ENCODE results near the gene EEF1AKMT1.

EEF1AKMT1 gene

DNA sequence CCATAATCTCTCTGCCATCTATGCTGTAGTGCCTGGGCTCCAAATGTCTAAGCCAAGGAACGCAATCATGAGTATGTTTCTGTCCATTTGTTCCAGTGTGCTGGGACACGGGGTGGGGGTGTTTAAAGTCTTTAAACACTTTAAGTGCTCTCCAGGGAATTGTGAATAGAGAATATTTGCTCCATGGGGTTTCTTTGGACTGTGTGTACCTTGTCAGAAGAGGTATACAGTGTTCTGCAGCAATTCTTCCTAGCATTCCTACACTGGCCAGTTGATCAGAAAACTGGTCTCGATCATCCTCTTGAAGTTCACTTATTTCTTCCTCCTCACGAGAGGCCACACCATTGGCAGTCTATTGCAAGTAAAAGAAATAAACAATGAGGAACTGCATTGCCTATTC is 35.1 kb upstream of the EEF1AKMT1 start:
- TF ChIP-seq Cebpa-rat (IDR thresholded peaks at IDR 0.05), result no peak
- H3K4me3 ChIP-seq, result no peak overlapping the region
- no peak overlapping the region for H3K9ac ChIP-seq
- H3K4me2 ChIP-seq, result no peak overlapping the region
- H3K4me1 ChIP-seq, result no peaks in the 10 kb centered on the region
- peaks cover 75 to 100% (median 89%) of the 10 kb centered on the region in 11 experiments for H3K36me3 ChIP-seq
- H4K20me1 ChIP-seq, result peaks cover 0 to 12% (median 0%) of the 10 kb centered on the region in 11 experiments; a peak in 4 of 22 replicates
- H3K9me3 ChIP-seq (replicated peaks in 1 of 11), result 0 out of 22 replicates have a peak, but pooled peaks cover 0 to 4% (median 0%) of the 10 kb centered on the region in 11 experiments
- H3K27me3 ChIP-seq, result no peaks in the 10 kb centered on the region
- H3K27ac ChIP-seq, result no peak overlapping the region

DNA sequence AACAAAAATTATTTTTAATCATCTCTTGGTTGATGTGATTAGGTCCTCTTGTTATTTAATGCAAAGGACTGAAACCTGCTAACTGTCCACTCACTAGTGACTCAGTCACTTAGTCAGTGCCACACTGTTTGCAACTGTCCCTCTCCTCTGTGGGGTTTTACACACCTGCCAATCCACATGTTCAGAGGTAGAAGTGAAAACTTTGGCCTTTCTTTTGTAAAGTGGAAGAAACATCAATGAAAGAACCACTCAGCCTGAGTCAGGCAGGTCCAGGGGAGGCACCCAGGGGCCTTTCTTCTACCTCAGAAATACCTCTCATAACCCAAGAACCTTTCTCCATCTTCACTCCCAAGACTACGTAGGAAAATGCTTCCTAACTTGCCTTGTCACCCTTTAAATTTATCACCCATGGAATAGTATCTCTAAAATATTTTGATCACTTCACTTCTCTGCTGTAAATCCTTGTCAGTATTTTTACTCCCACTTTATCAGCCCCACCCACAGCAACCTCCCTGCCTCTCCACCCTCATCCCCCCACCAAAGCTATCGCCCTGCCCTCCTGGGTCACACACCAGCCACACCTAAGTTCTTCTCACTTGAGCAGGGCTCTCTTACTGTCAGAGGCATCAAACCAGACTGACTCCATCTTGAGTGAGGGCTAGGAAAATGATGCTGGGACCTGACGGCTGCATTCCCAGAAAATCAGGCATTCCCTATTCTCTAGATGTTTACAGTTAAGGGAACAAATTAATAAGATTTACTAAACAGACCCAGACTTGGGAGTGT is 29.6 kb upstream of the EEF1AKMT1 start:
- no peak overlapping the region for H3K4me3 ChIP-seq
- peaks cover 50 to 88% (median 69%) of the 10 kb centered on the region in 11 experiments for H3K36me3 ChIP-seq
- peaks cover 0 to 11% (median 0%) of the 10 kb centered on the region in 11 experiments; a peak in 5 of 22 replicates for H4K20me1 ChIP-seq
- no peak overlapping the region for H3K9ac ChIP-seq
- no peaks in the 10 kb centered on the region for H3K27me3 ChIP-seq
- no peak overlapping the region for H3K27ac ChIP-seq
- no peak overlapping the region for H3K4me2 ChIP-seq
- H3K9me3 ChIP-seq (replicated peaks in 1 of 11), result no peaks in the 10 kb centered on the region
- TF ChIP-seq Cebpa-rat (IDR thresholded peaks at IDR 0.05), result no peak
- H3K4me1 ChIP-seq, result peaks cover 11 to 18% (median 14%) of the 10 kb centered on the region in 10 experiments

DNA sequence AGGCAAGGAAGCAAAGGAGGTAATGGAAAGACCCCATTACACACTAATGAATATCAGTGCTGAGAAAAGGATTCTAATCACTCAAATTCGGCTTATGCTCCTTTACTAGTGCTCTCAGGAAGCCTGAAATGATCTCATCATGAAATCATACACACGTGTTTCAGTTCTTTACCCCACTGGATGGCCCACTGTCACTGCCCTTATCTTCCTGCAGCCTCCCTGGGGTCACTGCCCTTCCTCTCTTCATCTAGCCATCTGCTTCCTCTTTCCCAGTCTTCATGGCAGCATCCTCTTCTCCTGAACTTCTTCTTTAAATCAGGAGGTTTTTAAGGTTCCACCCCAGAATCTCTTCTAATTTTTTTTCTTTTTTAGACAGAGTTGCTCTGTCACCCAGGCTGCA is 27.9 kb upstream of the EEF1AKMT1 start:
- TF ChIP-seq Cebpa-rat (IDR thresholded peaks at IDR 0.05), result no peak
- H3K27ac ChIP-seq, result peak overlapping the region in 8 of 11 experiments; percentile 16 to 66 (median 38); a peak in 14 of 22 replicates
- no peak overlapping the region for H3K9ac ChIP-seq
- H3K36me3 ChIP-seq, result peaks cover 38 to 88% (median 64%) of the 10 kb centered on the region in 11 experiments
- peak overlapping the region; percentile 39 to 72 (median 63) for H3K4me2 ChIP-seq
- no peaks in the 10 kb centered on the region for H3K9me3 ChIP-seq (replicated peaks in 1 of 11)
- peaks cover 25 to 35% (median 29%) of the 10 kb centered on the region in 10 experiments for H3K4me1 ChIP-seq
- no peaks in the 10 kb centered on the region for H3K27me3 ChIP-seq
- no peak overlapping the region for H3K4me3 ChIP-seq
- peaks cover 0 to 11% (median 0%) of the 10 kb centered on the region in 11 experiments; a peak in 5 of 22 replicates for H4K20me1 ChIP-seq

DNA sequence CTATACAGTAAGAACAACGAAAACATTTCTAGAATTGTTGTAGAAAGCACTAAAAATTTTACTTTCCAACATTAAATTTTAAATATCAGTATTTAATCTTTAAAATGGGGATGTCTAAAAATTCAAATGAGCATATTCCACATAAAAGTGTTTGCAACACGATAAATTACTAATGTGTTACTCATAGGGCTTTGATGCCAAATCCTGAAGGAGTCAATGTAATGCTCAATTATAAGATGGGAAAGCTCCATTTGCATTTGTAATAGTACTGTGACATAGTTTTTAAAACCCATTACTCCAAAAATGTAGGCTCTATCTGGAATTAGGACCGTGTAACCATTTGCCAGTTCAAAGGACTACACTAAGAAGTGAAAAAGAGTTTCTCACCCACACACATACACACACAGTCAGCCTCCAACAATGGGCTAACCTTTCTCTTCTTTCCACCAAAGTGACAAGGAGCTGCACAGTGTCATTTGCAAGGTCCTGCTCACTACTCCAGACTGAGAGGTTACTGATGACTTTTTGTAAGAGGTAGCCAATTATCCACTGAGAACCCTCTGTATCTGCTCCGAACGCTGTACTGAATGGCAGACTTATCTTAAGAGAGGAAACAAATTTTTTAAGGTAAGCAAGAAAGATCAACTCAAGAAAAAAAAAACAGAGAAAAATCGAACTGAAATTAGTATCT is 26.1 kb upstream of the EEF1AKMT1 start:
- Histone ChIP-seq H3K4me2 (no peak overlapping the region), H4K20me1 (peaks cover 0 to 11% (median 0%) of the 10 kb centered on the region in 11 experiments; a peak in 5 of 22 replicates), H3K27ac (no peak overlapping the region), H3K4me1 (peaks cover 27 to 46% (median 34%) of the 10 kb centered on the region in 10 experiments), H3K9ac (no peak overlapping the region), H3K36me3 (peaks cover 35 to 87% (median 60%) of the 10 kb centered on the region in 11 experiments), H3K4me3 (no peak overlapping the region), H3K27me3 (no peaks in the 10 kb centered on the region), H3K9me3 (replicated peaks in 1 of 11) (no peaks in the 10 kb centered on the region)
- no peak for TF ChIP-seq Cebpa-rat (IDR thresholded peaks at IDR 0.05)

DNA sequence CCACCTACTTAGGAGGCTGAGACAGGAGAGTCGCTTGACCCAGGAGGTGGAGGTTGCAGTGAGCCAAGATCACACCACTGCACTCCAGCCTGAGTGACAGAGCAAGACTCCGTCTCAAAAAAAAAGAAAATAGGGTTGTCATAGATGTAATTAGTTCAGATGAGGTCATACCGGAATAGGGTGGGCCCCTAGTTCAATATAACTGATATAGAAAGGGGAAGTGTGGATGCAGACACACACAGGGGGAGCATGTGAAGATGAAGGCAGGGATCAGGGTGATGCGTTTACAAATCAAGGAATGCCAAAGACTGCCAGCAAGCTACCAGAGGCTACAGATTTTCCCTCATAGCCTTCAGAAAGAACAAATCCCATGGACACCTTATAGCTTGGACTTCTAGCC is 24.3 kb upstream of the EEF1AKMT1 start:
- no peaks in the 10 kb centered on the region for H3K9me3 ChIP-seq (replicated peaks in 1 of 11)
- peaks cover 0 to 3% (median 0%) of the 10 kb centered on the region in 11 experiments; a peak in 3 of 22 replicates for H4K20me1 ChIP-seq
- peak overlapping the region in 9 of 11 experiments; percentile 3 to 78 (median 65); a peak in 10 of 22 replicates for H3K4me2 ChIP-seq
- H3K9ac ChIP-seq, result no peak overlapping the region
- H3K4me1 ChIP-seq, result peaks cover 27 to 46% (median 34%) of the 10 kb centered on the region in 10 experiments
- no peak overlapping the region; a peak in 1 of 22 replicates for H3K27ac ChIP-seq
- no peaks in the 10 kb centered on the region for H3K27me3 ChIP-seq
- no peak for TF ChIP-seq Cebpa-rat (IDR thresholded peaks at IDR 0.05)
- peaks cover 49 to 87% (median 73%) of the 10 kb centered on the region in 11 experiments for H3K36me3 ChIP-seq
- no peak overlapping the region for H3K4me3 ChIP-seq

DNA sequence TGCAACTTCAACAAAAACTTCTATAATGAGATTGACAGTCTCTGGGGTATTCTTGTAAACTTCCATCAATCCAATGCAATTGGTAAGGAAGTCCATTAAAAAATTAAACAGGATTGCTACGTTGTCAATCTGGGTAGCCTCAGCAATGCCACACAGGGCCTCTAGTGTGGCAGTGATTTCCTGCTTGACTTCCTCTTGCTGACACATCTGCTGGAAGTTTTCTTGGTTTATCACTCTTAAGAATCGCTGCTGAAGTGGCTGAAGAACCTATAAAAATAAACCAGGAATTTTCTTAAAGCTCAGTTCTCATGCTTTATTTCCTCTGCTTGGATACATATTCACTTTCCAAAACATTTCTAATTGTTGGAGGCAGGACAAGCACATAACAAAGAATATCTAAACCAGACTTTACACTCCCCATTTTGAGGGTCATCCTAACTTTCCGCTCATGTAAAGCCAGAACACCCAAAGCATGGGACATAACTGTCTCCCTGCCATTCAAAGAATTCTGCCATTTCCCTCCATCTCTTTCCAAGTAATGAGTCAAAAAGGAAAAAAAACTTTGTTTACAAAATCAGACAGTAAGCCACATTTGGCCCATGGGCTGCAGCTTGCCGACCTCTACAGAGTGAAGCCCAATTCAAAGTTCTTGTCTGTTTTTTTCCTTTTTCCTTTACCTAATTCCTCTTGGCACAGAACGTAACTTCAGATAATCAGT is 23.2 kb upstream of the EEF1AKMT1 start:
- no peaks in the 10 kb centered on the region for H3K9me3 ChIP-seq (replicated peaks in 1 of 11)
- peak overlapping the region in 8 of 11 experiments; percentile 18 to 50 (median 32); a peak in 15 of 22 replicates for H3K27ac ChIP-seq
- H3K4me2 ChIP-seq, result peak overlapping the region; percentile 39 to 78 (median 58)
- H4K20me1 ChIP-seq, result peaks cover 0 to under 1% (median 0%) of the 10 kb centered on the region in 11 experiments; a peak in 1 of 22 replicates
- H3K4me1 ChIP-seq, result peaks cover 24 to 42% (median 30%) of the 10 kb centered on the region in 10 experiments
- H3K36me3 ChIP-seq, result peaks cover 57 to 97% (median 83%) of the 10 kb centered on the region in 11 experiments
- H3K9ac ChIP-seq, result no peak overlapping the region
- no peak overlapping the region for H3K4me3 ChIP-seq
- no peak for TF ChIP-seq Cebpa-rat (IDR thresholded peaks at IDR 0.05)
- H3K27me3 ChIP-seq, result no peaks in the 10 kb centered on the region

DNA sequence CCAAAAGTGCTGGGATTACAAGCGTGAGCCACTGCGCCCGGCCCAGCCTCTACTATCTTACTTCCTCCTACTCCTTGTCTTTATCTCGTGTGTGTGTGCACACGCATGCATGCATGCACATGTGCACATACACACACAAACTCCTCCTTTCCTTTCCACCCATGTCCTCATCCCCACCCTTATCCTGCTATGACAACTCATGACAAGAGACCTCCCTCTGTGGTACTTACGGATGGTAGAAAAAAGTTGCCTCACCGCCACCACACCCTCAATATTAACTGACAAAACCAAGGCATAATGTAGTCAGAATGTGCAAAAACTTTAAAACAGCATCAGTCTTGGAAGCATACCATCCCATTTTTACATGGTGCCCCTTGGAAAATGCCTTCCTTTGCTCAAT is 15.9 kb upstream of the EEF1AKMT1 start:
- Histone ChIP-seq H3K4me1 (peaks cover 0 to 39% (median 18%) of the 10 kb centered on the region in 10 experiments; a peak in 14 of 20 replicates), H3K4me2 (no peak overlapping the region), H3K36me3 (peaks cover 45 to 95% (median 83%) of the 10 kb centered on the region in 11 experiments), H3K9me3 (replicated peaks in 1 of 11) (no peaks in the 10 kb centered on the region), H3K27me3 (no peaks in the 10 kb centered on the region), H4K20me1 (no peaks in the 10 kb centered on the region), H3K27ac (no peak overlapping the region), H3K9ac (no peak overlapping the region), H3K4me3 (no peak overlapping the region)
- TF ChIP-seq Cebpa-rat (IDR thresholded peaks at IDR 0.05), result no peak

DNA sequence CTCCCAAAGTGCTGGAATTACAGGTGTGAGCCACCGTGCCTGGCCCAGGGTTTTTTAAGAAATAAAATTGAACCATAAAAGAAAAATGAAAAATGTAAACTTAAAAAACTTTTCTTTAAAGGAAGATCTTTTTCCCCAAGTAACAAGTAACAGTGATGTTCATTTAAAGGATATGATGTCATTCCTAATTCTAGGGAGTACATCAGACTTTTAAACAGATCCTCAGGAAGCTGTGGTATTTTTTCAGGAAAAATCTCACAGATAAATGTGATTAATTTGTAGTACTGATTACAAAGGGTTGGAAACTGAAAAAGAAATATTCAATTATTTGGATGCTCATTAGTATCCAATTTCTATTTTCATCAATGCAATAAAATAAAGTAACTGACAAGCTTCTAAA is 14.6 kb upstream of the EEF1AKMT1 start:
- H3K36me3 ChIP-seq, result peaks cover 46 to 95% (median 83%) of the 10 kb centered on the region in 11 experiments
- no peak overlapping the region for H3K9ac ChIP-seq
- H3K27ac ChIP-seq, result no peak overlapping the region
- peaks cover 0 to 39% (median 18%) of the 10 kb centered on the region in 10 experiments; a peak in 14 of 20 replicates for H3K4me1 ChIP-seq
- H4K20me1 ChIP-seq, result no peaks in the 10 kb centered on the region
- H3K4me3 ChIP-seq, result no peak overlapping the region
- H3K27me3 ChIP-seq, result no peaks in the 10 kb centered on the region
- TF ChIP-seq Cebpa-rat (IDR thresholded peaks at IDR 0.05), result no peak
- peak overlapping the region in 3 of 11 experiments; percentile 43 to 65 (median 60); a peak in 4 of 22 replicates for H3K4me2 ChIP-seq
- H3K9me3 ChIP-seq (replicated peaks in 1 of 11), result no peaks in the 10 kb centered on the region
